GM21529 (cell line): ENCODE data around the gene NECAB2.
"Not testable (repeated sequence)": the region's sequence is repeated elsewhere in the genome, so short reads cannot be mapped to it uniquely, and the experiment has no call there.

ENCODE experiments used
- ATAC-seq: cut with Tn5 transposase; IDR thresholded peaks from one replicate; pipeline ENCODE4 v1.9.1; 2021; ENCODE audit not compliant: unreplicated experiment

The NECAB2 gene

DNA sequence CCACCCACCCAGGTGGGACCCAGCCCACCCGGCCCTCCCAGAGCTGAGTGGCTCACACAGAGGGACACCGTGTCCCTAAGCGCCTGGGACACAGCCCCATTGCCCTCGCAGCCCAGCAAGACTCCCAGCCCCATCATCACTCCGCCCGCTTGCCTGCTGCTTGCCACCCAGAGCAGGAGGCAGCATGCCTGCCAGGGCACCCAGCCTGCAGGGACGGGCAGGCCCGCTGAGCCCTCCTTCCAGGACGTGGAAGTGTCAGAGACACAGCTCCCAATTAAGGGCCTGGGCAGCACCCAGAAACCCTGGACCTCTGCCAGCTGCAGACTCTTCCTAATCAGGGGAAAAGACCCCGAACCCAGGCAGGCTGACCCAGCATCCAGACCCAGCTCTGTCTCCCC is 32.2 kb upstream of the NECAB2 start:
- ATAC-seq = no peak

DNA sequence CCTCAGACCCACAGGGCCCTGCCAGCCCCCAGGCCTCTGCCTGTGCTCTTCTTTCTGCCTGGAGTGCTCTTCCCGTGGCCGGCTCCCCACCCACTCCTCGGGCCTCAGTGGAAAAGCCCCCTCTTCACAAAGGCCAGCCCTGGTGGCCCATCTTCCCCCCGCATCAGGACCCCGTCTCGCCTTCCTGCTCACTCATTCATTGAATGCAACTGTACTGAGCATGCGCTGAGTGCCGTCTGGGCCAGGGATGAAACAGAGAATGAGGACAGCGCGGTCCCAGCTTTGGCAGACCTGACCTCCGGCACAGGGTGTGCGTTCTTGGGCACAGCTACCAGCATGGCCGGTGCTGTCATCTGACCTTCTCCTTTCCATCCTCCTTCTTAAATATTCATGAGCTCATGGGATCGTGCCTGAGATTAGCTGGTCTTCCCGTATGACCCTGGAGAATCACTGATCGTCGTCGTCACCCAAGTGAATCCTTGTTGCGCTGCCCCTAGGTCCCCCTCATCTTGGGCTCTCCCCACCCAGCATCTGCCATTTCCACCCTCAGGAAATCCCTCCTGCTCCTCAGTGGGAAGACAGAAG is 31.4 kb upstream of the NECAB2 start:
- ATAC-seq = no peak

DNA sequence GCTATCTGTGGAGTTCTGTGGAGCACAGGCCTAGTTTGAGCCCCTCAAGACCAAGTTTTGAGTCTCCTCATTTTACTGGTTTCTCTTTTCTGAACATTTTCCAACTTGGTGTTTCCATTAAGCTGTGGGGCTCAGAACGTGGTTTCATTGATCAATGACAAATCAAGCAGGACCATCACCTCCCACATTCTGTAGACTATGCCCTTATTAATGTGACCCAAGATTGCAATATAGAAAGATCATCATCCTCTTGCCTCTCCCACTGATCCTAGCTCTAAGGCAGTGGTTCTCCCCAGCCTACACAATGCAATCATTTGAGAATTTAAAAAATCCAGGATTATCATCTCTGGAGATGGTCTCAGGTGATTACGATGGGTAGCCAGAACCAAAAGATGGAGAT is 30.8 kb upstream of the NECAB2 start:
- ATAC-seq = no peak

DNA sequence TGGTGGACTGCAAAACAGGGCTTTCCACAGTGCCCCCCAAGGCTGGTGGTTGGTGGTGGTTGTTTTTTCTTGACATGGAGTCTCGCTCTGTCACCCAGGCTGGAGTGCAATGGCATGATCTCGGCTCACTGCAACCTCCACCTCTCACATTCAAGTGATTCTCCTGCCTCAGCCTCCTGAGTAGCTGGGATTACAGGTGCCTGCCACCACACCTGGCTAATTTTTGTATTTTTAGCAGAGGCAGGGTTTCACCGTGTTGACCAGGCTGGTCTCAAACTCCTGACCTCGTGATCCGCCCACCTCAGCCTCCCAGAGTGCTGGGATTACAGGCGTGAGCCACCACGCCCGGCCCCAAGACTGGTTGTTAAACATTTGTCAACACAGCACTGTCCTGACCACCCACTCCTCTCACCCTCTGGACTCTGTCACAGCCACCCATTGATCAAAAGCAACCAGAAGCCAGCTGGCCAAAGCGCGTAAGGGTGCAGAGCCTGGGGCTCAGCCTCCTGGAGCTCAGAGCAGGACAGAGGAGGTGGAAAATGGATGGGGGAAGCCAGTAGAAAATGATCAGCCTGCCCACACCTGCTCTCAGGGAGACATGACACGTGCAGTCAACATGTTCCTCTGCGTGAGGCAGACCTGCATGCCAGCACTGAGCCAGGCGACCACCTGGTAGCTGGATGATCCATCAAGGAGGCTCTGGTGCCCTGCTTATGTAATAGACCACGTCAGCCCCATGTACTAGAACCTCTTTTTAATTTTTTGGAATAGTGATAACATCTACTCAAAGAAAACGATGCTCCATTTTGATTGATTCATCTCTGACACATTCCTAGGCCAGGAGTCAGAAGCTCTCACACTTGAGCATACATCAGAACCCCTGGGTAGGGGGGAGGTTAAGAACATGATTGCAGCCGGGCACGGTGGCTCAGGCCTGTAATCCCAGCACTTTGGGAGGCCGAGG is 29.8 kb upstream of the NECAB2 start:
- no peak for ATAC-seq

DNA sequence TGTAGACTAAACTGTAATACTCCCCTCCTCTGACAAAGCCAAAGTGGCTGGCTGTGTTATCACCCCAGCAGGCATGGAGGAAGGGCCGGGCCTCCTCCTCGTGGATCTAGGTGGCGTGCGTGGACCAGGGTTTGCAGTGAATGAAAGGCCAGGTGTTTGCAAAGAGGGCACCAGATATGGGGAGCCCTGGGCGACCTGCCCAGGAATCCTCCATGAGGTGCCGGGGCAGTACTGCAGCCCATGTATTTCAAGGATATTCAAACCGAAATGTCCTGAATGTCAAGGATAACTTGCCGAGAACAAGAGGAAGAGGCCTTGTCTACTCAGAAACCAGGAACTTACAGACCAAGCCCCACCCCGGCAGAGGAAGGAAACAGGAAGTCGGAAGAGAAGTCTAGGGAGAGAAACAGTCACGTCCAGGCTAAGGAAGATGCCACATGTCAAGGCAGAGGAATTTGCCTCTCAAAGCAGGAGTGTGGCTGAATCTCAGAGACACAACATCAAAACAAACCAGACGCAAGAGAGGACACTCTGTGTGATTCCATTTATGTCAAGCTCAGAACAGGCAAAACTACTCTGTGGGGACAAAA is 28.7 kb upstream of the NECAB2 start:
- no peak for ATAC-seq

DNA sequence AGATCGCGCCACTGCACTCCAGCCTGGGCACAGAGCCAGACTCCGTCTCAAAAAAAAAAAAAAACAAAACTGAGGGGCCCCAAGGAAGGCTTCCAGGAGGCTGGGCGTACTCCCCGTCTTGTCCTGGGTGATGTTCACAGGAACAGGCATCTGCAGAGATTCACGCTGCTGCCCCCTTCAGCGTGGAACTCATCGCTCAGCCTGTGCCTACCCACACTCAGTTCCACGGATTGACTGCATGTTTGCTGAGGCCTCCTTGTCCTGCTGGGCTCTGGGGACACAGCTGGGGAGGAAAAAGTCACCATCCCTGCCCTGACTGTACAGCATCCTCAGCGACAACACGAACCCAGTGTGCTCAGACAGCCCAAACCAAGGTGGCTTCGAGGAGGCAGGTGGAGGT is 27.9 kb upstream of the NECAB2 start:
- ATAC-seq = no peak

DNA sequence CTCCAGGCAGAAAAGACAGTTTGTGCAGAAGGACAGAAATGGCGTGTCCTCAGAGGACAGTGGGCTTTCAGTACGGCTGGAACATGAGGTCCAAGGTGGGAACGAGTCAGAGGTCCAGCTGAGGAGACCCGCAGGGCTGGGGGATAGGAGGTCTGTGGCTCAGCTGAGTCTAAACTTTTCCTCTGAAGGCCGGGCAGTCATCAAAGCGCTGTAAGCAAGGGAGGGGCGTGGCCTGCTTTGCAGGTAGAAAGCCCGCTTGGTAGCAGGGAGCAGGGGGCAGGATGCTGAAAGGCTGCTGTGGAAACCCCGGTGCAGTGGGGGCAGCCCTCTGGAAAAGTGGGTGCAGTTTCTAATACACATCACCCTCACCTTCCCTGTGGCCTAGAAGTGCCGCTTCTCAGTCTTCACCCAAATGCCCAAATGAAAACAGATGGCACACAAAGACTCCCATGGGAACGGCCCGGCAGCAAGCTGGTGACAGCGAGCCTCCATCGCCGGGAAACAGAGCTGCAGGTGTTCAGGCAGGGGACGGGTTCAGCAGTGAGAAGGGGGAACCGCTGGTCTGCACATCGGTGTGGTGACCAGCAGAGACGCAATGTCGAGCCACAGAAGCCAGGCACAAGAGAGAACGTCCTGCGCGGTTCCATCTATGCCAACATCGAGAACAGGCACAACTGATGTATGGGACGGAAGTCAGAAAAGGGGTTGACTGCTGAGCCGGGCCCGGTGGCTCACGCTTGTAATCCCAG is 27.2 kb upstream of the NECAB2 start:
- ATAC-seq = no peak

DNA sequence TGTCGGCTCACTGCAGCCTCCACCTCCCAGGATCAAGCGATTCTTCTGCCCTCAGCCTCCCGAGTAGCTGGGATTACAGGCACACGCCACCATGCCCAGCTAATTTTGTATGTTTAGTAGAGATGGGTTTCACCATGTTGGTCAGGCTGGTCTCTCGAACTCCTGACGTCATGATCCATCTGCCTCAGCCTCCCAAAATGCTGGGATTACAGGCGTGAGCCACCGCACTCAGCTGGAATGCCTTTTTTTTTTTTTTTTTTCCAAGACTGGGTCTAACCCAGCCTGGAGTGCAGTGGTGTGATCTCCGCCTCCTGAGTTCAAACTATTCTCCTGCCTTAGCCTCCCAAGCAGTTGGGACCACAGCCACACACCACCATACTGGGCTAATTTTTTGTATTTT is 26.5 kb upstream of the NECAB2 start:
- not testable (repeated sequence) for ATAC-seq

DNA sequence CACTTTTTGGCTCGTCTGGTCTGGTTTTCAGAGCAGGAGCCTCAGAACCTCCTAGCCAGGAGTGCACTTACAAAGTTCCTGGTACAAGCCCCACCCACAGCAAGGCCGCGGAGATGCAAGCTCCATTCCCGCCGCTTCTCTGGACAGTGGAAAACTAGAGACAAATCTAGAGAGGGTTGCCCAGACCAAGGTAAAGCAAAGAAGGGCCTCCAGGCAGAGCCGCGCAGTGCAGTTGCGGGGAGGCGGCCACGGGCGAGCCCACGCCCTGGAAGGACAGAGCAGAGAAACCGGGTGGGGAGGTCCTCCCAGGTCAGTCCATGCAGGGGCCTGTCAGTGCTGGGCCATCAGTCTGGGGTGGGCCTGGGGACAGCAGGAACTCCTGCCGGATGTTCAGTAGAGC is 26.0 kb upstream of the NECAB2 start:
- ATAC-seq = no peak

DNA sequence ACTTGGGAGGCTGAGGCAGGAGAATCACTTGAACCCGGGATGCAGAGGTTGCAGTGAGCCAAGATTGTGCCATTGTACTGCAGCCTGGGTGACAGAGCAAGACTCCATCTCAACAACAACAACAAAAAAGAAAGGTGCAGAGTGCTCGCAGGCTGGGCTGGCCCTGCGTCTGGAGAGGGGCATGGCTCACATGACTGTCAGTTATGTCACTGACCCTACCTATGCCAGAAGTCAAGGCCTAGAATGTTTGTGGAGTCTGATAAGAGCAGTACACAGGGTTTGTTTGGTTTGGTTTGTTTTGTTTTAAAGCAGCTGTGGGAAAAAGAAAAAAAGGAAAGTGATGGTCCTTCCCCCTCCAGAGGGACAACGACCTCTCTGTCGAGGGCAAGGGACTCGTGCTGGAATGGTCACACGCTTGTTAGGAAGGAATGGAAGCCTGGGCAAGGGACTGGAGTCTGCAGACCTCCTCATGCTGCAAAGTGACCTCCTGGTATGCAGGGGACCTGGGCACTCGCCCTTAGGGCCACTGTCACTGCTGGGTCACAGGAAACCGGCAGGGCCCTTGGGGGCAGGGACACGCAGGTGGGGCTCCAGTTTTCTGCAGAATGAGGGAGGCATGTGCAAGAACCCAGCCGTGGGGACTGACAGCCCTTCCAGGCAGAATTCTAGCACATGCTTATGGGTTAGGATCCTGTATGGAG is 25.1 kb upstream of the NECAB2 start:
- no peak for ATAC-seq

DNA sequence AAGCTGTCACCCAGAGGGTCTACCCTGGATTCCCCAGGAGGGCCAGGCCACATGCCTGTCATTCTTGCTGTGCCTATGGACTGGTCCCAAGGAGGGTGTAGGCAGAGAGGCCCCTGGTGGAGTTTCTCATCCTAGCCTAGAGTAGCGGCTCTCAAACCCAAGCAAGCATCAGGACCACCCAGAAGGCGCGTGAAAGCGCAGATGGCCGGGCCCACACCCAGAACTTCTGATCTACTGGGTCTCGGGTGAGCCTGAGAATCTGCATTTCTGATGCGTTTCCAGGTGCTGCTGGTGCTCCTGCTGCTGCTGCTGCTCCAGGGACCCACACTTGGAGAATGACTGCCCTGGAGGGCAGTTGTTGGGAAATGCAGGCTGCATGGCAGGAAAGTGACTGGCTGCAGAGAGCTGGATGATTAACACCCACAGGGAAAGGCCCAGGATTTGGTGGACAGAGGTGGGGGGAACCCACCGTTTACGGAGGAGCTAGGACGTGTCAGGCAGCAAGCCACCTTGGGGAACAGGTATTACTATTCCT is 24.5 kb upstream of the NECAB2 start:
- ATAC-seq = no peak

DNA sequence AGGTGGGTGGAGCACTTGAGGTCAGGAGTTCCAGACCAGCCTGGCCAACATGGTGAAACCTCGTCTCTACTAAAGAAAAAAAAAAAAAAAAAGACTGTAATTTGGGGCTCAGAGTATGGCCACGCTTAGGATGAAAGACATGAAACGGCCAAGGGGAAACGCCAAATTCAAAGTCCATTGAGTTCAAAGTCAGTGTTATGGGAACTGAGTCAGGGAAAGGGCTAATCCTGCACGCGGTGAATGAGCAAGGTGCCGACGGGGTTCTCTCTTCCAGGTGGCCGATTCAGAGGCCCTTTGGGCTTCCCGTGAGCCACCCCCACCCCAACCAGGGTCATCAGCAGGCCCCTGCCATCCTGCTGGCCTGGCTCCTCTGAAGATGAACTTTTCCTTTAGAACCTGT is 22.5 kb upstream of the NECAB2 start:
- no peak for ATAC-seq

DNA sequence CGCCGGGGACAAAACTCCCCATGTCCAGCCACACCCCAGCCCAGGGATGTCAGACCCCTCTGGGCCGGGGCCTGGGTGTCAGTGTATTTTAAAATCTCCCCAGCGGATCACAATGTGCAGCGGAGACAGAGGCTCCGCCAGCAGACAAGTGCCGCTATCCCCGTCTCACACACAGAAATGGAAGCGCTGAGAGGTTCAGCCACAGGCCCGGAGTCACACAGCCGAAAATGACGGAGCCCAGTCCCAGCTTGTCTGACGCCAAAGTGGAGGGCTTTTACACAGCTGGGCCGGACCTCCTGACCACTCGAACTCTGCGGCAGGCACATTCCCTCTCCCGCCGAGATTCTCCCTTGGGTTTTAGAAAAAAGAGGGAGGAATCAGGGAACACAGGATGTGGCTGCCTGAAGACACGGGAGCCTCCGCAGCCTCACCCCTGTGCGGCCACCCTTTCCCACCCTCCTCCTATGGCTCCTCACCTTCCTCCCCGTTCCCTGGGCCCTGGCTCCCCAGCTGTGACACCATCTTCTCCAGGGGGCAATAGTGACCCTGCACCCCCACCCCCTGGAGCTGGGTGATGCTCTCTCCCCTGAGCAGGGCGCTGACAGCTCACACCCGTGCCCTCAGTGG is 21.8 kb upstream of the NECAB2 start:
- no peak for ATAC-seq

DNA sequence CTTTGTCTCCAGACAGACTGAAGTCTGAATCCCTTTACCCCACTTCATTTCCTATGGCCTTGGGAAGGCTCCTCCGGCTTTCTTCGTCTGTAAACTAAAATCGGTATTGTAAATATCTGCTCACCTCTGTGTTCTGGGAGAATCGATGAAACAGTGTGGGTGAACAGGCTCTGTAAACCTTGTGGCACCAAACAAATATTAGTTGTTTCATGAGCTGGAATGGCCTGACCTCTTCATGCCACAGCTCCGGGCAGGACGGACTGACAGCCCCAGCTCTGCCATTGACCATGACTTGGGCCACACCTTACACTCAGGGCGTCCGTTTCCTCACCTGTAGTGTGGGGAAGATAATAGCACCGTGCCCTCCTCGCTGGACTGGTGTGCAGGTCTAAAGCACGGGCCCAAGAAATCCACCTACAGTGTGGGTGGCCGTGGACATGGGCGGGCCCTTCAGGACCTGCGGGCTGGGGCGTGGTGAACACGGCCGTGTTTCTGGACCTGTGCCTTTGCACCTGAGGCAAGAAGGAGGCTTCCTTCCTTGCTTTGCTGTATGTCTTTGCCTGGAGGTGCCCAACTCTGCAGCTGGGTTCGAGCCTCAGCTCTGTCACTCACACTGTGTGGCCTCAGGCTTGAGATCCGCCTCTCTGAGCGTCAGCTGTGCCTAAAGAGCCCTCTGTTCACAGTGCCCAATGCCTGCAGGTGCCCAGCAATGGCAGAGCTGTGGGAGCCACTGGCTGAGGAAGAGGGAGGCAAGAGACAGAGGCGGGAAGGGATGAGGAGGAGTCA is 21.1 kb upstream of the NECAB2 start:
- no peak for ATAC-seq

DNA sequence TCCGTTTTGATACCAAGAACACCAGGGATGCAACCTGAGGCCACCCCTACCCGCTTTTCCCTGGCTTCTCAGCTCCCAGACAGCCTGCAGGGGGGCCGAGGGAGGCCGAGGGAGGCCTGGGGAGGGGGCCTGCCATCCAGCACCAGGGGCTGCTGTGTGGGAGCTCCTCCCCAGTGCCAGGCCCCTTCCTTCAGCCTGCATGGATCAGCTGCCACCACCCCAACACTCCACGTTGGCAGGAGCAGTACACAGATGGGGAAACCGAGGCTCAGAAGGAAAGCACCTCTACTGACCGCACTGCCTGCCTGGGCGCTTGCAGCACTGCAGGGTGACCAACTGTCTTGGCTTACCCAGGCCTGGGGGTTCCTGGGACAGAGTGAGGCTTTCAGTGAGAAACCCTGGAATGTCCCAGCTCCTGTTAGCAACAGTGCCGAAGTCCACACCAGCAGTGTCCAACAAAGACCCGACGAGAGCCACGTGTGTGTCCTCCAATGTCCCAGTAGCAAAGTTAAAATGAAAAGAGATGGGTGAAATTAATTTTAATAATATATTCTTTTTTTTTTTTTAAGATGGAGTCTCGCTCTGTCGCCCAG is 20.3 kb upstream of the NECAB2 start:
- ATAC-seq = no peak

DNA sequence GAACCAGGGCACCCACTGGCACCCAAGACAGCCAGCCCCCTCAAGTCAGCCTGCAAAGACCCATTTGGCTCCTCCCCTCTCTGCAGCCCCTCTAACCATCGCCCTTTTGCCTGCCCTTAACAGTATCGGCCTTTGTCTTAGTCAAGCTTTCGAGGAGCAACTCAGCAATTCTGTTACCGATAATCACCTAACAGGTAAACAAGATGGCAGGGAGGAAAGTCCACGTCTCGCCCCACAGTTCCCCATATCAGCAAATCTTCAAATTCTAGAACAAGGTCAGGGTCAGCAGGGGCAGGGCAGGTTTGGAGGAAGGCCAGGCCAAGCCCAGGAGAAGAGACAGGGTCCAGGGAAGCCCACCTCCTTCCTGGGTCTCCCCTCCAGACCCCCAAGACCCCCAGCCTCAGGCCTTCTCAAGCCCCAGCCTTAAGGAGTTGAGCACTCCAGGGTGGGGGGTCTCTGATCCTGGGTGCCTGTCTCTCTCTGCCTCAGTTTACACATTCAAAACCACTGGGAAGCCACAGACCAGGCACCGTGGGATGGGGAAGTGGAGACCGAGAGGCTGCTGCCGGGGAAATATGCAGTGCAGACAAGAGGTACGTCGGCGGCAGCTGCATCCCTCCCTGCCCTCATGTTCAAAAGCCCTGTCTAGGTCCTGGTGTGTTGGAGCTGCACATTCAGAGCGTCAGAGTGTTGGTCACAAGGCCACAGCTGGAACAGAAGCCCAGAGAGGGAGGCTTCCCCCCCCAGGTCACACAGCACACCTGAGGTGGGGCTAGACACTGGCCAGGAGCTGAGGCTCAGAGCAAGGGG is 18.9 kb upstream of the NECAB2 start:
- ATAC-seq = no peak

DNA sequence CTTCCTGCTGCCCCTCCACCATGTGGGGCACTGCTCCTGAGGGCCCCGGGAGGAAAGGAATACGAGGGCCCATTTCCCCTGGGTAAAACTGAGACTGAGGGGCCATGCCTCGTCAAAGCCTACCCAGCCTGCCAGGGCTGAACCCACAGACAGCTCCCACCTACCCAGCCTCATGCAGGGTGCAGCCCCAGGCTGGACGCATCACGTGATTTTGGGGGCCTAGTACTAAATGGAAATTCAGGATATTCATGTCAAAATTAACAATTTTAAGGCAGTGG is 18.4 kb upstream of the NECAB2 start:
- ATAC-seq = no peak

DNA sequence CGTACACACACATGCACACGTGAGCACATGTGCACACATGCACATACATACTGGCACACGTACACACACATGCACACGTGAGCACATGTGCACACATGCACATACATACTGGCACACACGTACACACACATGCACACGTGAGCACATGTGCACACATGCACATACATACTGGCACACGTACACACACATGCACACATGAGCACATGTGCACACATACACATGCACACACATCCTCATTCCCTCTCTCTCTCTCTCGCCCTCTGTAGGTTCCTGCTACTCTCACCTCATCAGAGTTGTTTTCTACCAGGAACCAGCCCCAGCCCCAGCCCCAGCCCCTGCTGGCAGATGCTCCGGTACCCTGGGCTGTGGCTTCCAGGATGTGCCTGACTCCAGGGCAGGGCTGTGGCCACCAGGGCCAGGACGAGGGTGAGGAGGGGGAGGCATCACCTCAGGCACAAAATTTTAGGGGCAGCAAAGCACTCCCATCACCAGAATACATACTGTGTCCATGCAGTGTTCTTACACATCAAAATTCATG is 17.1 kb upstream of the NECAB2 start:
- not testable (repeated sequence) for ATAC-seq
